Activated CD4-positive, CD25-positive, alpha-beta regulatory T cell (primary cell): ENCODE data around the gene MRPS34.

Experiments used
- DNase-seq, 4 experiments: peaks; one replicate each; lab custom pipeline; 2025; lab: John Stamatoyannopoulos, UW

Gene MRPS34

GRCh38 chr16:1769402-1770300, 3.3 kb downstream of the MRPS34 start:
- no peak for DNase-seq

- DNase-seq: no peak
Observed at GRCh38 chr16:1768767-1769401, 4.0 kb downstream of the MRPS34 start.

- DNase-seq: no peak
Observed at GRCh38 chr16:1768061-1768766, 4.7 kb downstream of the MRPS34 start.

GRCh38 chr16:1767116-1767994, 5.6 kb downstream of the MRPS34 start:
- DNase-seq: no peak

DNA sequence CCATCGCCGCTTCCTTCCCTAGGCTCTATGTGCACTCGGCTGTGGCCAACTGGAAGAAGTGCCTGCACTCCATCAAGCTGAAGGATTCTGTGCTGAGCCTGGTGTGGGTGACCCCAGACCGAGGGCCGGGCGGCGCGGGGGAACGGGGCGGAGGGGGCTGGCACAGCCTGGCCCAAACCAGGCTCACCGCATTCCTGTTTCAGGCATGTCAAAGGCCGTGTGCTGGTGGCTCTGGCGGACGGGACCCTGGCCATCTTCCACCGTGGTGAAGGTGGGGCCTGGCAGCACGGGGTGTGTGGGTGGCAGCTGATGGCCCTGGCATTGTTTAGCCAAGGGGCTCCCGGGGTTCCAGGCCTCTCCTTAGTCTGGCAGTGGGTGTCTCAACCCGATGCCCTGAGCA, 6.2 kb downstream of the MRPS34 start:
- no peak for DNase-seq

- no peak for DNase-seq
Observed at GRCh38 chr16:1766231-1766630, 6.7 kb downstream of the MRPS34 start.

GRCh38 chr16:1765826-1766225, 7.1 kb downstream of the MRPS34 start:
- no peak for DNase-seq

GRCh38 chr16:1764971-1765370, 8.0 kb downstream of the MRPS34 start:
- DNase-seq: no peak

GRCh38 chr16:1763521-1764511, 9.1 kb downstream of the MRPS34 start:
- no peak for DNase-seq

DNA sequence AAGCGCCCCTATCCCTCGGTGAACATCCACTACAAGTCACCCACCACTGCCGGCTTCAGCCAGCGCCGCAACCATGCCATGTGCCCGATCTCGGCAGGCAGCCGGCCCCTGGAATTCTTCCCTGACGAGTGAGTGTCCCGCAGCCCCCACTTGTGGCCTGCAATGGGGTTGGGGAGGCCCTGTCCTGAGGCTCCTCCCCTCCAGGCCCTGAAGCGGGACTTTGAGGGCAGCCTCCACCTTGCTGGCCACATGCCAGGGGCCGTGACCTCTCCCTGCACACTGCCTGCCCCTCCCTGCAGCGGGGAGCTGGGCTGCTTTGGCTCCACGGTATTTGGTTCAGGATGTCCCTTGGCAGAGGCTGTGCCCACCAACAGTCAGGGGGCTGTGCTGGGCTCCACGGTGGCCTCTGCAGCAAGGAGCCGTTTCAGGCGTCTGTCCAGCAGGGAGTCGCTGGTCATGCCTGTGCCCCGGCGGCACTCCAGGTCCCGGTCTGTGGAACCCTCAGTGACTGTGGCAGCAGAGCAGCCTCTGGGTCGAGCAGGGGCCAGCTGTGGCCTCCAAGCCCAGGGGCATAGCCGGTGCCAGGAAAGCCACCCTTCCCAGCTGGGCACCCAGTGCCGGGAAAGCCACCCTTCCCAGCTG, 9.9 kb downstream of the MRPS34 start:
- no peak for DNase-seq

DNA sequence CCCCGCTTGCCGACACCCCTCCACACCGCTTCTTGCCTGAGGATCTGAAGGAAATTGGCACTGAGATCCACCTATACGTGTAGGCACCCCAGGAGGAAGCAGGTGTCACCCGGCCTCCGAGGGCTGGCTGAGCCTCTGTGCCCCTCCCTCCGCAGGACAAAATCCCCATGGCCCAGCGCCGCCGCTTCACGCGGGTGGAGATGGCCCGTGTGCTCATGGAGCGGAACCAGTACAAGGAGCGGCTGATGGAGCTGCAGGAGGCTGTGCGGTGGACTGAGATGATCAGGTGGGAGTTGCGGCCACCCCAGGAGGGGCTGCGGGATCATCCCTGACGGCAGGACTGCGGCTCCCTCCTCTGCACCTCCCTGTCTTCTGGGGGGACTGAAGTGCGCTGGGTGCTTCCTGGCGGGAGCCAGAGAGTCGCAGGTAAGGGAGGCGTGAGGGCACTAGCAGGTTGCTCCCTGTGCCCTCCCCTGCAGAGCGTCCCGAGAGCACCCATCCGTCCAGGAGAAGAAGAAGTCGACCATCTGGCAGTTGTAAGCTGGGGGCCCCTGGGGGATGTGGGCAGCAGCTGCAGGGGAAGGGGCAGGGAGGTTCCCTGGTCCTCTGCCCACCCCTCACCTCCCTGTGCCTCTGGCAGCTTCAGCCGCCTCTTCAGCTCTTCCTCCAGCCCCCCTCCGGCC, 10.6 kb downstream of the MRPS34 start:
- no peak for DNase-seq

GRCh38 chr16:1761751-1762150, 11.2 kb downstream of the MRPS34 start:
- DNase-seq: no peak

DNA sequence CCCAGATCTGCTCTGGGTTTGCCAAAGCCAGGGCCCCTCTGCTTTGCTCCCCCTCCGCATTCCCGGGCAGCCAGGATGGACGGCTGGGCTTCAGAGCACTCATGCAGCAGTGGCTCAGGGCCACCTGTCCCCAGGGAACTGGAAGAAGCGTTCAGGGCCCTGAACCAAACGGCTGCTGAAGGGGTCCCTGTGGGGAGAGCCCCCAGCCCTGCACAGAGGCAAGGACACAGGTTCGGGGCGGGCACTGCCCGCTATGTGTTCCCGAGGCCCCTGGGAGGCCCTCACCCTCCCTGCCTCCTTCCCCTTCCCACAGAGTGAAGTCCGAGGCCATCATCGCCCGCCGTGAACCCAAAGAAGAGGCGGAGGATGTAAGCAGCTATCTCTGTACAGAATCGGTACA, 12.0 kb downstream of the MRPS34 start:
- no peak for DNase-seq

- DNase-seq: no peak
Observed at GRCh38 chr16:1759511-1759910, 13.4 kb downstream of the MRPS34 start.

DNA sequence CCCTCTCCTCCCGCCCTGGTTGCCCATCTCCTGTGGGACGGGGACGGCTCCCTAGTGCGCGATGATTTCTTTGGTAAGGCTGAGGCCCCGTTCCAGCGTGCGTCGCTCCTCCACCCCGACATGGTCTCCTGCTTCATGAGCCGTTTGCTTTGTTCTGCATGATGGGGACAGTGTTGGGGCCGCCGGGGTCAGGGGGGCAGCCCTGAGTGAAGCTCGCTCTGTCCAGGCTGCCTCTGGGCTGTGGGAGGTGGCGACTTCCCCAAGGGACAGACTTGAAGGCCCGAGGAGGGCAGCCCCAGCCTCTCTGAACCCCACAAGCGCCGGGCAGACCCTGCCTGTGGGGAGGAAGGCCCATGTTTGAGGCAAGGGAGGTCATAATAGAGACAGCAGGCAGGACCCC, 14.0 kb downstream of the MRPS34 start:
- no peak for DNase-seq

DNA sequence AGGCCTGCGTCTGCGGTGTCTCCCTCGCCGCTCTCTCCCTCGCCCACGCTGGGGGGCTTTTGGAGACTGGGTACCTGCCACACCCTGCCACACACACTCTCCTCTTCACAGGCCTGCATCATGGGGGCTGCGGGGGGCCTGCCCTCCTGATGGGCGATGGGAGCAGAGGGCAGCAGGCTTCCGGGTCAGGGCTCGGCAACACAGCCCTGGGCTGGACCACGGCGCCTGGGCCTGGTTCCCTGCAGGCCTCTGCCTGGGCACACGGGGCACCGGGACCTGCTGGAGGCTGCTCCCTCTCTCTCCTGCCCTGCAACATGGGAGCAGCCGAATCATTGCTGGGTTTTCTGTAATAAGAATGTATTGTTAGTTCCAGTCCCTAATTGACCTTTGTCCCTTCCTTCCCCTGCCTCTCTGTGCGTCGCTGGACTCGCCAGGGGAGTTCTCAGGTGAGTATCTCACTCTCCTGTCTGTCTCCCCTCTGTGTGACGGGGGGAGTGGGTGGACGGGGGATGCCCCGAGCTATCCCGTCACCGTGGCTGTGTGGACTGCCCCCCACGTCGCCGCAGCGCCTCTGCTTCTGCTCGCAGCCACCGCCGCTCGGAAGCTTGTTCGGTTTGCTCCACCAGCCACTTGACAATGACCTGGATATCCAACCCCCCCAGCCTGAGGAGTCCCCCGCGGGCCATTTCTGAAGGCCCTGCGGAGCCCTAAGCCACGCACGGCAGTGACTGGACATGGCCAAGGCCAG, 15.0 kb downstream of the MRPS34 start:
- no peak for DNase-seq

DNA sequence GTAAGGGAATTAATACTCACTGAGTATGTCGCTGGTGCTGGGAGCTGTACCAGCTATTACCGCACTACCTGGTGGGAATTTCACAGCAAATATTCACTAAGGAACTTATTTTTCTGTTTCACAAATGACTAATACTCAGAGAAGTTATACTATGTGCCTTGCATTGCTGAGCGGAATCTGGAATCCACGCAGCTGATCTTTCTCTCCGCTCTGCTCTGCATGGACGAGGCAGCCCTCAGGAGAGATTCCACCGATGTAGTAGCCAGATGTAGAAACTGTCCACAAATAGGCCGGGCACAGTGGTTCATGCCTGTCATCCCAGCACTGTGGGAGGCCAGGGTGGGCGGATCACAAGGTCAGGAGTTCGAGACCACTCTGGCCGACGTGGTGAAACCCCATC, 18.7 kb downstream of the MRPS34 start:
- DNase-seq: no peak

GRCh38 chr16:1752853-1753252, 20.1 kb downstream of the MRPS34 start:
- no peak for DNase-seq

DNA sequence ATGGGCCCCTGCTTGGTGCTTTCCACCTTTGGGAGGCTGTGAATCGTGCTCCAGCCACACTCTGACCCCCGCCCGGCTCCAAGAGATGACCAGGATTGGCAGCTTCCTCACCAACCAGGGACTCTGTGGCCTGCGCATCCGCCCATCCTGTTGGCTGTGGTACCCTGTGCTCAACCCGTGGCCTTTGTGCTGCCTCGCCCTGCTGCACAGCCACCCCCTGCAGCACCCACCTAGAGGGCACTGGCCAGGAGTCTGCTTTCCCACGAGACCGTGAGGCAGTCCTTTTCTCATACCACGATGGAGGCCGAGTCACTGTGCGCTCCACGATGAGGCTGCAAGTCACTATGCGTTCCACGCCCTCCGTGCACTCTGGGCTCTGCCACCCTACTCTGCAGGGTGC, 21.0 kb downstream of the MRPS34 start:
- DNase-seq: no peak
